CD4-positive, alpha-beta T cell treated with Interleukin-1 beta for 1 hour (primary cell): ENCODE measurements around the gene OR2M7.
"Not testable (repeated sequence)": the region's sequence is repeated elsewhere in the genome, so short reads cannot be mapped to it uniquely, and the experiment has no call there.

ENCODE experiments used
- DNase-seq, 2 donors: peaks; one replicate each; pipeline ENCODE4 v3.0.0-alpha.2; 2020 to 2022

OR2M7 gene, protein sequence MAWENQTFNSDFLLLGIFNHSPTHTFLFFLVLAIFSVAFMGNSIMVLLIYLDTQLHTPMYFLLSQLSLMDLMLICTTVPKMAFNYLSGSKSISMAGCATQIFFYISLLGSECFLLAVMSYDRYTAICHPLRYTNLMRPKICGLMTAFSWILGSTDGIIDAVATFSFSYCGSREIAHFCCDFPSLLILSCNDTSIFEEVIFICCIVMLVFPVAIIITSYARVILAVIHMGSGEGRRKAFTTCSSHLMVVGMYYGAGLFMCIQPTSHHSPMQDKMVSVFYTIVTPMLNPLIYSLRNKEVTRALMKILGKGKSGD

GRCh38 chr1:248324468-248324867, at the start of gene OR2M7:
Gene OR2M7 (minus strand): TSS chr1:248324568. CDS start chr1:248324568, 0 bp downstream.
- DNase-seq, result no peak

DNA sequence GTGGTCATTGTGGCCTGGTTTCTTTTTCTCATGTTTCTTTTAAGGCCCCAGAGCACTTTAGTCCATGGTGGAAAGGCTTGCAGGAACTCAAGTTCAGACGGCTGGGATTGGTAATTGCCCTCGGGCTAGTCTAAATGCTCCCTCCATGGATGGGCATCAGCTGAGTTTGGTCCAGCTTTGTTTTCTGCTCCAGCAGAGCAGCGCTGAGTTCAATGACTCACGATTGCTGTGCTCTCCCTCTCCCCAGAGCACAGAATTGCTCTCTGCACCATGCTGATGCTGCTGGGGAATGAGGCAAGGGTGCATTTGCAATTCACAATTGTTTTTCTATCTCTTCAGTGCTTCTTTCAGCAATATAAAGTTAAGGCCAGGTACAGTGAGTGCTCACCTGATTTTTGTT, 49.4 kb upstream of the OR2M7 start:
- no peak for DNase-seq

DNA sequence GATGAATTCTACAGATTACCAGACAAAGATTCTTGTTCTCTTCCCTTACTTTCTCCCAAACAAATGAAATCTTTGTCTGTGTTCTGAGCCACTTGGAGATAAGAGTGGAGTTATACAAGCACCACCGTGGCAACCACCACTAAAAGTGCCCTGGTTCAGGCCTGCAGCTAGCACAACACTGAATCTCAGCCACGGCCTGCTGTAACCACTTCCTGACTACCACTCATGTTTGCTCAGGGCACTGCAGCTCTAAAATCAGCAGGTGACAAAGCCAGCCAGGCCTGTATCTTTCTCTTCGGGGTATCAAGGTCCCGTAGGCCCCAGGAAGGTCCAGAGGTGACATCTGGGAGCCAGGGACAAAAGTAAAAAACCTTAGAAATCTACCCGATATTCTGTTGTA, 48.0 kb upstream of the OR2M7 start:
- no peak for DNase-seq

- DNase-seq, result no peak
Measured at GRCh38 chr1:248366609-248367008, 42.2 kb upstream of the OR2M7 start.

DNA sequence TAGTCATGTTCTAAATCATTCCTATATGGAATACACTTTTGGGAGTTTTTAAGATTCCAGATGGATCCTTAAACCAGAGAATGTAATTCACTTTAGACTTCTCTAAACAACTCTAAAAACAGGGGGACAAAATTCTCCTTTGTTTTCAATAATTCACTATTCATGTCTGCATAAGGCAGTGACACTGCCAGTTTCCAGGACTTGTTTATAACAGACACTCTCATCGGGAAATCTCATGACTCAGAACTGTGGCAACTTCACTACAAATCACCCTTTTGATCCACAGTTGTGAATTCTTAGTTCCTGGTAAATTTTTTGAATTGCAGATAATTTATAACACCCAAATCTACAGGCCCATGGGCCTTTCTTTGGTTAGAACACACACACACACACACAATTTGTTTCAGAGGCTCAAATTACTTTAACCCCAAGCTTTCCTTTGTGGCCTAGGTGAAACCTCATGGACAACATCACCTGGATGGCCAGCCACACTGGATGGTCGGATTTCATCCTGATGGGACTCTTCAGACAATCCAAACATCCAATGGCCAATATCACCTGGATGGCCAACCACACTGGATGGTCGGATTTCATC, 36.9 kb upstream of the OR2M7 start, which contains the start of gene OR2T4:
Gene OR2T4, plus strand, starts transcription at position 545 of the 595 bp plus-strand sequence. Its CDS starts 0 bp downstream, at position 545.
- no peak for DNase-seq

DNA sequence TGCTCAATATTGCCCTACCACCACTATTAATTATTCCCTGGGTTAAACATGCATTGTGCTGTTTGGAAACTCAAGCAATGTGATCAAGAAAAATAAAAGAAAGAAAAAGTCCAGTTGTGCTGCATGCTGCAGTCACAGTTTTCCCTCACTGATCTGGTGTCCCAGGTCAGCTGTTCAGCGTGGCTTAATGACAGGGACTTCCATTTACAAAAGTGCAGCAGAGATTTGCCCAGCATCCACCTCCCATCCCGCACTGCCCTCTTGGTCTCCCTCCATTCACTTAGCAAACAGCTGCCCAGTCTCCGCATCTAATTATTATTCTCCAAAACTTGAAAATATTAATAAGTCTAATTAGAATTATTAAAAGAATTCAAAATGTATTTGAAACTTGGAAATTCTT, 35.0 kb upstream of the OR2M7 start:
- DNase-seq, result no peak

DNA sequence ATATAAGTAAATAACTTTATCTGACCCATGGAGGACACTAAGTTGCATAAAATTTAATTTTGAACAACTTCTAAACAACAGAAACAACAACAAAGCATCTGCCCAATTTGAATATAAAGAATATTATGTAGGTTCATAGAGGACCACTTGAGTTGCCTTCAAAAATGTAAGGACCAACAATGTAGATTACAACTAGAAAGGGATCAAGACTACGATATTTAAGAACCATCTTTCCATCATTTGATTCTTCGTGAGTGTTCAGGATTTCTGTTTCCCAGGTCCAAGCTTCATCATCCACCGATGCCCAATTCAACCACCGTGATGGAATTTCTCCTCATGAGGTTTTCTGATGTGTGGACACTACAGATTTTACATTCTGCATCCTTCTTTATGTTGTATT, 24.1 kb upstream of the OR2M7 start, which contains the start of gene OR14C36:
Gene OR14C36, plus strand, starts transcription at position 301 of the 400 bp plus-strand sequence. Its CDS starts 0 bp downstream, at position 301.
- DNase-seq, result no peak

DNA sequence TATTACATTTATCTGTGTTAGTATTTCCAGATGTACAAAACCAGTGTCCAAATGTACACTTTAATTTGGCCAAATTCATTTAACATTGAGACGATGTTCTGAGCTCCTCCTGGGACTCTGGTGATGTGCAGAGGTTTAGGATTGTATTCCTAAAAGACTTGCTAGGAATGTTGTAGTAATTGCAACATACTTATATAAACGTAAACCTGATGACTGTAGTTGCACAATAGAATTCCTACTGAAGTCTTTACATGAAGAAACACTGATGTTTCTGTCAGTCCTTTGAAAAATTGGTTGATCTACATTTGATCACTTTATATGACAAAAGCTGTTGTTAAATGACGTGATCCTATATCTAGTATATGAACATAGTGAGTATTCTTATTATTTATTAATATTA, 19.1 kb upstream of the OR2M7 start:
- no peak for DNase-seq

GRCh38 chr1:248316796-248317195, 7.6 kb downstream of the OR2M7 start:
- no peak for DNase-seq

DNA sequence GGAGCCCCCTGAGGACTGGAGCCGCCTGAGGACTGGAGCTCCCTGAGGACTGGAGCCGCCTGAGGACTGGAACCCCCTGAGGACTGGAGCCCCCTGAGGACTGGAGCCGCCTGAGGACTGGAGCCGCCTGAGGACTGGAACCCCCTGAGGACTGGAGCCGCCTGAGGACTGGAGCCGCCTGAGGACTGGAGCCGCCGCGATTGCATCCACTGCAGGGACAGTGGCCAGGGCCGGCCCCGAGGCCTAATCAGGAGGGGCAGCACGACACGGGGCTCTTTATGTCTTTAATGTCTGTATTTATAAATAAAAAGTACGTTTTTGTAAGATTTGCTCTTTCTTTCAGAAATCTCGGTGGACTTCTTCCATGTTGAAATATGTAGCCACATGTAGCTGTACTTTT, 17.6 kb downstream of the OR2M7 start:
- not testable (repeated sequence) for DNase-seq

- no peak for DNase-seq
Measured at GRCh38 chr1:248306103-248306502, 18.3 kb downstream of the OR2M7 start.

GRCh38 chr1:248305672-248306071, 18.7 kb downstream of the OR2M7 start:
- DNase-seq, result not testable (repeated sequence)

DNA sequence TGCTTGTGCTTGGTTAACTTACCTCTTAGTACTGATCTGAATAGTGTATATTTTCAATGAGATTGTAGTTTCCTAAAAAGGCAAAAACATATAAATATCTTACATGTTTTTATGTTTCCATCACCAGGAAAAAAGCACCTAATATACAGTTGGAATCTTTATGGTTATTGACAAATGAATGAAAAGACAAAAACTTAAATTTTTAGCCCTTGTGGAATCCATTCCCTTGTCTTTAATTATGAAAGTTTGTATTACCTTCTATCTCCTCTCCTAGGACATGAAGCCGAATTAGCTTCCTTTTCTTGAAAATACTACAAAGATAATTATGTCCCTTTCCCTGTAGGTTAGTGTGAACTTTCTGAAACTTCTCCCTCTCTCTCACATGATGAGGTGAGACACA, 21.0 kb downstream of the OR2M7 start, which contains the start of gene OR2T12:
Gene OR2T12, minus strand, starts transcription at position 101 of the 400 bp plus-strand sequence. CDS start 7,846 bp downstream, outside the sequence.
- no peak for DNase-seq

- DNase-seq, result no peak
Measured at GRCh38 chr1:248288391-248288790, 36.0 kb downstream of the OR2M7 start.

DNA sequence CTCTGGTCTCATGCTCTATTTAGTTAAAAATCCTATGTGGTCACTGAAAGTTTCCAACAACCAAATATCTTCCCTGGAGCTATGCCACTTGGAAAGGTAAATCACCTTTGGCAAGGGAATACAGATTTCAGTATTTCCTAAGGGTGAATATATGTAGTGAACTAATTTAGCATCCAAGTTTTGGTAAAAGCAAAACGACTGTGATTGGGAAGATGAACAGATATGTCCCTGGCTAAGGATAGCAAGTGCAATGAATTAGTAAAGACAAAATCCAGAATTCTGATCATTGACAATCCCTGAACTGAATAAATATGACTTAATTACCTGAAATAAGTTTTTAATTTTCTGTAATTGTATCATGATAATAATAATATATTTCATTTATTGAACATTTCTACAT, 46.5 kb downstream of the OR2M7 start, which contains the start of gene OR2T33:
Gene OR2T33, minus strand, starts transcription at position 101 of the 400 bp plus-strand sequence. CDS start 4,162 bp downstream, outside the sequence.
- DNase-seq, result no peak
